BLaER1 (cell line): ENCODE measurements around the gene MIPOL1.

ENCODE experiments used
- H3K27ac ChIP-seq: shearing (Covaris generic); formaldehyde crosslinking; 2 replicates; pipeline ENCODE4 v1.8.1; 2022
- H3K27me3 ChIP-seq: shearing (Covaris generic); formaldehyde crosslinking; 2 replicates; pipeline ENCODE4 v1.8.1; 2022
- H3K36me3 ChIP-seq: shearing (Covaris generic); formaldehyde crosslinking; 2 replicates; pipeline ENCODE4 v1.8.1; 2022
- H3K4me1 ChIP-seq: shearing (Covaris generic); formaldehyde crosslinking; 2 replicates; pipeline ENCODE4 v1.8.1; 2022
- H3K4me2 ChIP-seq: shearing (Covaris generic); formaldehyde crosslinking; 2 replicates; pipeline ENCODE4 v1.8.1; 2022
- H3K4me3 ChIP-seq: shearing (Covaris generic); formaldehyde crosslinking; 2 replicates; pipeline ENCODE4 v1.8.1; 2022
- H3K9ac ChIP-seq: shearing (Covaris generic); formaldehyde crosslinking; 2 replicates; pipeline ENCODE4 v1.8.1; 2022
- H3K9me3 ChIP-seq: shearing (Covaris generic); formaldehyde crosslinking; 2 replicates; pipeline ENCODE4 v1.8.1; 2022
- H4K20me1 ChIP-seq: shearing (Covaris generic); formaldehyde crosslinking; 2 replicates; pipeline ENCODE4 v1.8.1; 2022
- Cebpa-rat ChIP-seq: shearing (Covaris generic); IDR thresholded peaks from 2 replicates; pipeline ENCODE4 v1.8.1; 2022

Gene MIPOL1

GRCh38 chr14:37591311-37591940 is 393.7 kb downstream of the MIPOL1 start:
- H4K20me1 ChIP-seq: no peaks in the 10 kb centered on the region
- no peak overlapping the region for H3K4me2 ChIP-seq
- no peak overlapping the region for H3K9ac ChIP-seq
- no peaks in the 10 kb centered on the region for H3K27me3 ChIP-seq
- H3K27ac ChIP-seq: no peak overlapping the region
- no peak overlapping the region for H3K4me3 ChIP-seq
- no peaks in the 10 kb centered on the region for H3K4me1 ChIP-seq
- no peak for TF ChIP-seq Cebpa-rat
- no peaks in the 10 kb centered on the region for H3K36me3 ChIP-seq
- peaks cover 57% of the 10 kb centered on the region for H3K9me3 ChIP-seq

GRCh38 chr14:37591941-37592481 is 394.3 kb downstream of the MIPOL1 start:
- Histone ChIP-seq H3K9ac (no peak overlapping the region), H4K20me1 (no peaks in the 10 kb centered on the region), H3K4me2 (no peak overlapping the region), H3K36me3 (no peaks in the 10 kb centered on the region), H3K27me3 (no peaks in the 10 kb centered on the region), H3K9me3 (peaks cover 60% of the 10 kb centered on the region), H3K4me1 (no peaks in the 10 kb centered on the region), H3K27ac (no peak overlapping the region), H3K4me3 (no peak overlapping the region)
- TF ChIP-seq Cebpa-rat: no peak

- TF ChIP-seq Cebpa-rat: no peak
- no peaks in the 10 kb centered on the region for H3K36me3 ChIP-seq
- H3K9me3 ChIP-seq: peaks cover 68% of the 10 kb centered on the region
- no peaks in the 10 kb centered on the region for H4K20me1 ChIP-seq
- no peak overlapping the region for H3K27ac ChIP-seq
- no peak overlapping the region for H3K4me2 ChIP-seq
- no peaks in the 10 kb centered on the region for H3K27me3 ChIP-seq
- H3K9ac ChIP-seq: no peak overlapping the region
- no peaks in the 10 kb centered on the region for H3K4me1 ChIP-seq
- H3K4me3 ChIP-seq: no peak overlapping the region
These were observed 395.0 kb downstream of the MIPOL1 start for GRCh38 chr14:37592482-37593408.

GRCh38 chr14:37593511-37594237 is 395.9 kb downstream of the MIPOL1 start:
- no peak for TF ChIP-seq Cebpa-rat
- H3K9me3 ChIP-seq: peaks cover 69% of the 10 kb centered on the region
- no peak overlapping the region for H3K4me3 ChIP-seq
- H3K36me3 ChIP-seq: no peaks in the 10 kb centered on the region
- H3K4me1 ChIP-seq: no peaks in the 10 kb centered on the region
- no peak overlapping the region for H3K27ac ChIP-seq
- H4K20me1 ChIP-seq: no peaks in the 10 kb centered on the region
- H3K27me3 ChIP-seq: no peaks in the 10 kb centered on the region
- H3K9ac ChIP-seq: no peak overlapping the region
- no peak overlapping the region for H3K4me2 ChIP-seq

GRCh38 chr14:37594238-37594970 is 396.7 kb downstream of the MIPOL1 start:
- peaks cover 76% of the 10 kb centered on the region for H3K9me3 ChIP-seq
- no peak overlapping the region for H3K27ac ChIP-seq
- no peak overlapping the region for H3K4me3 ChIP-seq
- H3K4me1 ChIP-seq: no peaks in the 10 kb centered on the region
- no peak overlapping the region for H3K9ac ChIP-seq
- no peaks in the 10 kb centered on the region for H3K36me3 ChIP-seq
- TF ChIP-seq Cebpa-rat: no peak
- no peak overlapping the region for H3K4me2 ChIP-seq
- no peaks in the 10 kb centered on the region for H3K27me3 ChIP-seq
- no peaks in the 10 kb centered on the region for H4K20me1 ChIP-seq

- H3K27me3 ChIP-seq: no peaks in the 10 kb centered on the region
- no peak within 1 kb of the TSS for H3K27ac ChIP-seq
- no peak within 1 kb of the TSS for H3K4me2 ChIP-seq
These were observed 397.5 kb downstream of the MIPOL1 start, which contains the start of the genes FOXA1 and TTC6 for GRCh38 chr14:37594971-37595808. TSS of gene FOXA1 (minus strand) at chr14:37595249. CDS start at chr14:37594972, 277 bp downstream. TSS of gene TTC6 (plus strand) at chr14:37595629. CDS start at chr14:37622065, 26,436 bp downstream.

GRCh38 chr14:37595809-37596621 is 398.3 kb downstream of the MIPOL1 start:
- peaks cover 84% of the 10 kb centered on the region for H3K9me3 ChIP-seq
- H3K27me3 ChIP-seq: no peaks in the 10 kb centered on the region
- no peaks in the 10 kb centered on the region for H3K4me1 ChIP-seq
- H3K36me3 ChIP-seq: no peaks in the 10 kb centered on the region
- H3K27ac ChIP-seq: no peak overlapping the region
- no peak overlapping the region for H3K4me2 ChIP-seq
- H3K4me3 ChIP-seq: no peak overlapping the region
- no peak overlapping the region for H3K9ac ChIP-seq
- TF ChIP-seq Cebpa-rat: no peak
- no peaks in the 10 kb centered on the region for H4K20me1 ChIP-seq

More at GRCh38 chr14:37594971-37595808, 397.5 kb downstream of the MIPOL1 start, which contains the start of the genes FOXA1 and TTC6:
- no peaks in the 10 kb centered on the region for H3K4me1 ChIP-seq
- H3K9ac ChIP-seq: no peak within 1 kb of the TSS
- no peaks in the 10 kb centered on the region for H4K20me1 ChIP-seq
- H3K4me3 ChIP-seq: no peak within 1 kb of the TSS
- TF ChIP-seq Cebpa-rat: no peak
- H3K36me3 ChIP-seq: no peaks in the 10 kb centered on the region
- H3K9me3 ChIP-seq: peaks cover 84% of the 10 kb centered on the region
